Measurements from ENCODE around the gene CXCL10. TPM values are rescaled to one million over a fixed set of nuclear protein-coding genes. Genes with fewer than 3 reads are reported as not detected.

The CXCL10 gene
- not detected for total RNA-seq (ENCODE audit: unreplicated experiment)
- long read RNA-seq, result 0 reads

GRCh38 chr4:76023389-76023788, at the start of gene CXCL10:
TSS of gene CXCL10 (minus strand) at chr4:76023497. CDS start at chr4:76023431, 66 bp downstream.
- no peaks in the 10 kb centered on the region for H3K27me3 Mint-ChIP-seq (ENCODE audit: unreplicated experiment)
- no peak for DNase-seq
- no peaks in the 10 kb centered on the region for H3K9me3 Mint-ChIP-seq (ENCODE audit: unreplicated experiment)
- H3K36me3 Mint-ChIP-seq (ENCODE audit: unreplicated experiment), result no peaks in the 10 kb centered on the region
- no peak within 1 kb of the TSS for H3K4me3 Mint-ChIP-seq (ENCODE audit: unreplicated experiment)
- H3K4me1 Mint-ChIP-seq (ENCODE audit: low read depth, unreplicated experiment), result no peaks in the 10 kb centered on the region
- H3K27ac Mint-ChIP-seq (ENCODE audit: unreplicated experiment), result no peak within 1 kb of the TSS
- TF ChIP-seq CTCF (IDR thresholded peaks at IDR 0.05; ENCODE audit: partially characterized antibody, unreplicated experiment), result no peak

- no peaks in the 10 kb centered on the region for H3K27me3 Mint-ChIP-seq (ENCODE audit: unreplicated experiment)
- H3K36me3 Mint-ChIP-seq (ENCODE audit: unreplicated experiment), result no peaks in the 10 kb centered on the region
- H3K9me3 Mint-ChIP-seq (ENCODE audit: unreplicated experiment), result no peaks in the 10 kb centered on the region
Measured at GRCh38 chr4:76072760-76073159, 49.5 kb upstream of the CXCL10 start.

DNA sequence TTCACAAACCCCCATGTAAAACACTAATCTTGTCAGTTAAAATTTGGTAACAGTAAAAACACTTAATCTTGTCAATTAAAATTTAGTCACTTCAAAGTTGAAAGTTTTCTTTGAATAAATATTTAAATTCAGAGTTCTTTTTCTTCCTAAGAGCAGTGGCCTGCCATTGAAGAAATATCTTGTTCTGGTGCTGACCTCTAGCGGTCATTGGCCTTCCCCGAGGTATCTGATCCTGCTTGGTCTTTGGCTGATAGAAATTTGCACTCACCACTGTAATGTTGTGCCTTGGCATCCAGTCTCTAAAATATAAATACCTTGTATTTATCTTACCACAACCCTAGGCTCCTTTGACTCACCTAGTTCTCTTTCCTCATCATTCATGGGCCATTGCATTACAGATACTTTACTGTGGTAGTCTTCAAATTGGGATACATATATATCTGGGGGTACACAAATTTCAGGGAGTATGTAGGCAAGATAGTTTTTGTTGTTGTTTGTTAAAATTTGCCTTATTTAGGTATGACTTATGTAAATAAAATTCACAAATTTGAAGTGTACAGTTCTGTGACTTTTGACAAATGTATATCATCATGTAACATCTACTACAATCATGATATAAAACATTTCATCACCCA, 44.5 kb upstream of the CXCL10 start:
- no peaks in the 10 kb centered on the region for H3K9me3 Mint-ChIP-seq (ENCODE audit: unreplicated experiment)
- H3K4me3 Mint-ChIP-seq (ENCODE audit: unreplicated experiment), result no peak overlapping the region
- peaks cover 4% of the 10 kb centered on the region for H3K27me3 Mint-ChIP-seq (ENCODE audit: unreplicated experiment)
- peak; percentile 82 for TF ChIP-seq CTCF (IDR thresholded peaks at IDR 0.05; ENCODE audit: partially characterized antibody, unreplicated experiment)
- H3K36me3 Mint-ChIP-seq (ENCODE audit: unreplicated experiment), result no peaks in the 10 kb centered on the region
- no peak overlapping the region for H3K27ac Mint-ChIP-seq (ENCODE audit: unreplicated experiment)
- no peaks in the 10 kb centered on the region for H3K4me1 Mint-ChIP-seq (ENCODE audit: low read depth, unreplicated experiment)
- DNase-seq, result peak; percentile 70

More at GRCh38 chr4:76072760-76073159, 49.5 kb upstream of the CXCL10 start:
- no peaks in the 10 kb centered on the region for H3K4me1 Mint-ChIP-seq (ENCODE audit: low read depth, unreplicated experiment)
- no peak for DNase-seq
- no peak overlapping the region for H3K4me3 Mint-ChIP-seq (ENCODE audit: unreplicated experiment)
- H3K27ac Mint-ChIP-seq (ENCODE audit: unreplicated experiment), result no peak overlapping the region
- TF ChIP-seq CTCF (IDR thresholded peaks at IDR 0.05; ENCODE audit: partially characterized antibody, unreplicated experiment), result no peak

GRCh38 chr4:76066546-76066945, 43.2 kb upstream of the CXCL10 start:
- no peak overlapping the region for H3K4me3 Mint-ChIP-seq (ENCODE audit: unreplicated experiment)

More at GRCh38 chr4:76066546-76066945, 43.2 kb upstream of the CXCL10 start:
- Mint-ChIP-seq H3K9me3 (ENCODE audit: unreplicated experiment) (no peaks in the 10 kb centered on the region), H3K4me1 (ENCODE audit: low read depth, unreplicated experiment) (no peaks in the 10 kb centered on the region), H3K36me3 (ENCODE audit: unreplicated experiment) (no peaks in the 10 kb centered on the region), H3K27me3 (ENCODE audit: unreplicated experiment) (peaks cover 4% of the 10 kb centered on the region), H3K27ac (ENCODE audit: unreplicated experiment) (no peak overlapping the region)
- no peak for TF ChIP-seq CTCF (IDR thresholded peaks at IDR 0.05; ENCODE audit: partially characterized antibody, unreplicated experiment)
- DNase-seq, result no peak

All from glutamatergic neuron (in vitro differentiated cells).